ENCODE results near the gene EFCAB12.
A peak's percentile ranks its signal among the peaks of the same experiment; 100 is the strongest.

The EFCAB12 gene

GRCh38 chr3:129418041-129418973 lies 10.1 kb downstream of the EFCAB12 start:
- no peaks in the 10 kb centered on the region for H3K79me2 ChIP-seq (ENCODE audit: insufficient read depth, low read length)
- no peak overlapping the region for H3K9ac ChIP-seq (ENCODE audit: low read length)

GRCh38 chr3:129417326-129417725 lies 11.1 kb downstream of the EFCAB12 start:
- Histone ChIP-seq H3K4me2 (ENCODE audit: low read length) (peak overlapping the region; percentile 13; the same call in 1 of the 2 replicates), H3K9me2 (ENCODE audit: low read depth, low read length) (no peaks in the 10 kb centered on the region), H3F3A (ENCODE audit: insufficient read depth, low read length) (no peaks in the 10 kb centered on the region), H3K36me3 (ENCODE audit: insufficient read depth, low read length) (no peaks in the 10 kb centered on the region), H3K9me3 (ENCODE audit: low read length) (no peaks in the 10 kb centered on the region), H3K27me3 (ENCODE audit: insufficient read depth, low read length) (no peaks in the 10 kb centered on the region), H3K27ac (ENCODE audit: low read depth, low read length, poor library complexity, severe bottlenecking) (peak overlapping the region; percentile 9), H2AFZ (ENCODE audit: low read length) (0 out of 2 replicates have a peak overlapping the region, but pooled peaks have one; percentile 4), H3K4me1 (ENCODE audit: insufficient read depth, low read length, severe bottlenecking) (peaks cover 23% of the 10 kb centered on the region), H3K4me3 (ENCODE audit: low read depth, low read length, poor library complexity, severe bottlenecking) (no peak overlapping the region), H4K20me1 (ENCODE audit: insufficient read depth, low read length) (no peaks in the 10 kb centered on the region), H3K9ac (ENCODE audit: low read length) (no peak overlapping the region), H3K79me2 (ENCODE audit: insufficient read depth, low read length) (no peaks in the 10 kb centered on the region)
- no peak for TF ChIP-seq EZH2 (IDR thresholded peaks at IDR 0.05; ENCODE audit: borderline replicate concordance, low read length)
- TF ChIP-seq CTCF (IDR thresholded peaks at IDR 0.05; ENCODE audit: low read length) = no peak

More at GRCh38 chr3:129418041-129418973, 10.1 kb downstream of the EFCAB12 start:
- no peaks in the 10 kb centered on the region for H3K9me2 ChIP-seq (ENCODE audit: low read depth, low read length)
- no peaks in the 10 kb centered on the region for H3K36me3 ChIP-seq (ENCODE audit: insufficient read depth, low read length)
- H3F3A ChIP-seq (ENCODE audit: insufficient read depth, low read length) = no peaks in the 10 kb centered on the region
- H3K4me1 ChIP-seq (ENCODE audit: insufficient read depth, low read length, severe bottlenecking) = peaks cover 16% of the 10 kb centered on the region
- no peaks in the 10 kb centered on the region for H3K9me3 ChIP-seq (ENCODE audit: low read length)
- no peak overlapping the region for H3K4me2 ChIP-seq (ENCODE audit: low read length)
- no peak overlapping the region for H3K27ac ChIP-seq (ENCODE audit: low read depth, low read length, poor library complexity, severe bottlenecking)
- H4K20me1 ChIP-seq (ENCODE audit: insufficient read depth, low read length) = no peaks in the 10 kb centered on the region
- TF ChIP-seq EZH2 (IDR thresholded peaks at IDR 0.05; ENCODE audit: borderline replicate concordance, low read length) (no peak), CTCF (IDR thresholded peaks at IDR 0.05; ENCODE audit: low read length) (no peak)
- H3K27me3 ChIP-seq (ENCODE audit: insufficient read depth, low read length) = no peaks in the 10 kb centered on the region
- H2AFZ ChIP-seq (ENCODE audit: low read length) = no peak overlapping the region
- no peak overlapping the region for H3K4me3 ChIP-seq (ENCODE audit: low read depth, low read length, poor library complexity, severe bottlenecking)

- no peak overlapping the region for H2AFZ ChIP-seq (ENCODE audit: low read length)
- no peak overlapping the region for H3K4me2 ChIP-seq (ENCODE audit: low read length)
- no peaks in the 10 kb centered on the region for H3K9me2 ChIP-seq (ENCODE audit: low read depth, low read length)
- no peak overlapping the region for H3K4me3 ChIP-seq (ENCODE audit: low read depth, low read length, poor library complexity, severe bottlenecking)
- no peaks in the 10 kb centered on the region for H4K20me1 ChIP-seq (ENCODE audit: insufficient read depth, low read length)
- TF ChIP-seq EZH2 (IDR thresholded peaks at IDR 0.05; ENCODE audit: borderline replicate concordance, low read length) (no peak), CTCF (IDR thresholded peaks at IDR 0.05; ENCODE audit: low read length) (no peak)
- H3K36me3 ChIP-seq (ENCODE audit: insufficient read depth, low read length) = no peaks in the 10 kb centered on the region
- no peak overlapping the region for H3K9ac ChIP-seq (ENCODE audit: low read length)
- H3F3A ChIP-seq (ENCODE audit: insufficient read depth, low read length) = no peaks in the 10 kb centered on the region
- peaks cover 23% of the 10 kb centered on the region for H3K4me1 ChIP-seq (ENCODE audit: insufficient read depth, low read length, severe bottlenecking)
- no peaks in the 10 kb centered on the region for H3K27me3 ChIP-seq (ENCODE audit: insufficient read depth, low read length)
- no peak overlapping the region for H3K27ac ChIP-seq (ENCODE audit: low read depth, low read length, poor library complexity, severe bottlenecking)
- no peaks in the 10 kb centered on the region for H3K9me3 ChIP-seq (ENCODE audit: low read length)
- H3K79me2 ChIP-seq (ENCODE audit: insufficient read depth, low read length) = no peaks in the 10 kb centered on the region
Measured at GRCh38 chr3:129416415-129416814, 12.0 kb downstream of the EFCAB12 start.
